GM23338 (cell line): ENCODE measurements around the gene TMEM269. TPM values are rescaled to one million over a fixed set of nuclear protein-coding genes. Genes with fewer than 3 reads are reported as not detected.

ENCODE experiments used
- ATAC-seq: fragments of 200-7000 bp; cut with Tn5 transposase; 3 replicates; pipeline ENCODE4 v1.9.1; 2020
- DNase-seq: peaks from one replicate; pipeline ENCODE4 v3.0.0-alpha.2; 2015; ENCODE audit warnings: low spot score
- H2AFZ ChIP-seq: fragments of 200-600 bp; sonication (generic); 2 replicates; pipeline ENCODE4 v1.8.0; 2016; ENCODE audit warnings: antibody characterized with exemption, mild to moderate bottlenecking, moderate library complexity
- H3F3A ChIP-seq: fragments of 200-600 bp; sonication (generic); replicated peaks from 2 replicates; pipeline ENCODE4 v1.8.0; 2017; ENCODE audit warnings: antibody characterized with exemption, mixed run types, low read depth
- H3K27ac ChIP-seq: fragments of 200-600 bp; sonication (generic); 2 replicates; pipeline ENCODE4 v1.6.1; 2016; ENCODE audit warnings: low read depth
- H3K27me3 ChIP-seq: fragments of 200-600 bp; sonication (generic); 2 replicates; pipeline ENCODE4 v1.8.0; 2016; ENCODE audit warnings: mild to moderate bottlenecking, mixed run types, moderate library complexity; ENCODE audit not compliant: insufficient read depth
- H3K36me3 ChIP-seq: fragments of 200-600 bp; sonication (generic); 2 replicates; pipeline ENCODE4 v1.8.0; 2016; ENCODE audit warnings: mild to moderate bottlenecking; ENCODE audit not compliant: insufficient read depth
- H3K4me1 ChIP-seq: fragments of 200-600 bp; sonication (generic); 2 replicates; pipeline ENCODE4 v1.8.0; 2016; ENCODE audit warnings: mild to moderate bottlenecking, moderate library complexity; ENCODE audit not compliant: insufficient read depth
- H3K4me2 ChIP-seq: fragments of 200-600 bp; sonication (generic); 2 replicates; pipeline ENCODE4 v1.7.1; 2017; ENCODE audit warnings: mixed run types
- H3K4me3 ChIP-seq: fragments of 200-600 bp; sonication (generic); 2 replicates; pipeline ENCODE4 v1.6.1; 2016; ENCODE audit warnings: mixed run types
- H3K79me2 ChIP-seq: fragments of 200-600 bp; sonication (generic); replicated peaks from 2 replicates; pipeline ENCODE4 v1.8.0; 2017; ENCODE audit warnings: mild to moderate bottlenecking; ENCODE audit not compliant: insufficient read depth
- H3K9me2 ChIP-seq: fragments of 200-600 bp; sonication (generic); 2 replicates; pipeline ENCODE4 v1.8.0; 2017; ENCODE audit not compliant: insufficient read depth
- H4K20me1 ChIP-seq: fragments of 200-600 bp; sonication (generic); replicated peaks from 2 replicates; pipeline ENCODE4 v1.8.0; 2017; ENCODE audit warnings: mild to moderate bottlenecking; ENCODE audit not compliant: insufficient read depth
- H3K27ac Mint-ChIP-seq: 2 replicates; pipeline ENCODE4 v1.8.0; 2020; ENCODE audit warnings: inconsistent platforms, mild to moderate bottlenecking, moderate library complexity, mixed read lengths
- H3K27me3 Mint-ChIP-seq: 3 replicates; pipeline ENCODE4 v1.8.0; 2022; ENCODE audit warnings: low read depth, mild to moderate bottlenecking, moderate library complexity, mixed read lengths, inconsistent platforms; ENCODE audit not compliant: insufficient read depth, poor library complexity
- H3K36me3 Mint-ChIP-seq: 3 replicates; pipeline ENCODE4 v1.8.0; 2021; ENCODE audit warnings: low read depth, mild to moderate bottlenecking, inconsistent platforms, moderate library complexity, mixed read lengths
- H3K4me1 Mint-ChIP-seq: 3 replicates; pipeline ENCODE4 v1.8.0; 2020; ENCODE audit warnings: mild to moderate bottlenecking, inconsistent platforms, mixed read lengths
- H3K4me3 Mint-ChIP-seq: 3 replicates; pipeline ENCODE4 v1.8.0; 2021; ENCODE audit warnings: moderate library complexity, mild to moderate bottlenecking, inconsistent platforms, mixed read lengths
- H3K9me3 Mint-ChIP-seq: 3 replicates; pipeline ENCODE4 v1.8.0; 2020; ENCODE audit warnings: moderate library complexity, mild to moderate bottlenecking, inconsistent platforms, mixed read lengths
- CREB1 ChIP-seq: fragments of 250-450 bp; sonication (Bioruptor Pico); IDR thresholded peaks from 2 replicates; pipeline ENCODE4 v1.5.0; 2020; ENCODE audit warnings: low read depth, mild to moderate bottlenecking, moderate library complexity
- CTCF ChIP-seq, 2 experiments: fragments of 200-600 bp in 1 of 2; sonication (generic) in 1 of 2; conservative IDR thresholded peaks; 2 replicates each; pipeline versions ENCODE4 v1.5.1 to v1.6.1; 2016 to 2017; ENCODE audit warnings: antibody characterized with exemption in 2 of 2, low read depth in 2 of 2, mild to moderate bottlenecking in 2 of 2, moderate library complexity in 1 of 2
- ETS1 ChIP-seq: IDR thresholded peaks from 2 replicates; pipeline ENCODE4 v1.6.1; 2016; ENCODE audit warnings: antibody characterized with exemption
- EZH2 ChIP-seq: fragments of 200-600 bp; sonication (generic); IDR thresholded peaks from one replicate; pipeline ENCODE4 v1.8.0; 2017; ENCODE audit warnings: antibody characterized with exemption, mild to moderate bottlenecking, low read depth; ENCODE audit not compliant: unreplicated experiment
- EZH2phosphoT487 ChIP-seq: fragments of 200-600 bp; sonication (generic); IDR thresholded peaks from one replicate; pipeline ENCODE4 v1.8.1; 2018; ENCODE audit warnings: antibody characterized with exemption; ENCODE audit not compliant: unreplicated experiment
- JUNB ChIP-seq: IDR thresholded peaks from one replicate; pipeline ENCODE4 v1.6.1; 2016; ENCODE audit warnings: antibody characterized with exemption; ENCODE audit not compliant: unreplicated experiment
- NANOG ChIP-seq: IDR thresholded peaks from 2 replicates; pipeline ENCODE4 v1.6.1; 2016; ENCODE audit warnings: antibody characterized with exemption, borderline replicate concordance
- POLR2AphosphoS5 ChIP-seq: IDR thresholded peaks from 2 replicates; pipeline ENCODE4 v1.6.1; 2016; ENCODE audit warnings: antibody characterized with exemption, low read depth
- REST ChIP-seq: IDR thresholded peaks from one replicate; pipeline ENCODE4 v1.6.1; 2018; ENCODE audit warnings: antibody characterized with exemption; ENCODE audit not compliant: unreplicated experiment
- STAT1 ChIP-seq: IDR thresholded peaks from one replicate; pipeline ENCODE4 v1.6.1; 2016; ENCODE audit warnings: antibody characterized with exemption; ENCODE audit not compliant: unreplicated experiment
- ZNF114 ChIP-seq: fragments of 250-450 bp; sonication (Bioruptor Pico); IDR thresholded peaks from 2 replicates; pipeline ENCODE4 v1.5.0; 2020; ENCODE audit warnings: mild to moderate bottlenecking, moderate library complexity
- ZNF331 ChIP-seq: fragments of 250-450 bp; sonication (Bioruptor Pico); IDR thresholded peaks from 2 replicates; pipeline ENCODE4 v1.5.0; 2020; ENCODE audit warnings: low read depth, mild to moderate bottlenecking, moderate library complexity
- ZNF462 ChIP-seq: fragments of 250-450 bp; sonication (Bioruptor Pico); IDR thresholded peaks from 2 replicates; pipeline ENCODE4 v1.5.0; 2020; ENCODE audit warnings: mild to moderate bottlenecking, moderate library complexity
- polyA plus RNA-seq: library from polyadenylated mRNA; unstranded; fragments of >200 nt; fragmentation: Nextera tagmentation; extraction: Ambion mirVana; gene quantifications from 2 replicates; pipeline ENCODE4 v1.2.1, GENCODE V29; 2016
- total RNA-seq: library from RNA; depleted of rRNA; stranded (reverse); fragments of >200 nt; shearing (Covaris generic); gene quantifications from 2 replicates; pipeline ENCODE4 v1.2.3, GENCODE V29; 2014

Gene TMEM269
- total and polyA plus RNA-seq, 2 experiments from 2014 or later = 0.31 to 0.45 TPM

- no peaks in the 10 kb centered on the region for H3F3A ChIP-seq
- Mint-ChIP-seq H3K4me1 (peaks cover 22% of the 10 kb centered on the region), H3K27me3 (peaks cover 7% of the 10 kb centered on the region), H3K36me3 (peaks cover 2% of the 10 kb centered on the region; the same call in 1 of the 3 replicates), H3K4me3 (no peak overlapping the region), H3K9me3 (no peaks in the 10 kb centered on the region), H3K27ac (no peak overlapping the region)
- peaks cover 4% of the 10 kb centered on the region; the same call in 1 of the 2 replicates for H3K4me1 ChIP-seq
- no peak for DNase-seq
- H2AFZ ChIP-seq = no peak overlapping the region
- no peaks in the 10 kb centered on the region for H3K27me3 ChIP-seq
- no peak for TF ChIP-seq REST
- TF ChIP-seq NANOG = no peak
- TF ChIP-seq ZNF462 (CRISPR knock-in tag) = no peak
- TF ChIP-seq ZNF114 (CRISPR knock-in tag) = no peak
- TF ChIP-seq EZH2phosphoT487 = no peak
- no peak for TF ChIP-seq POLR2AphosphoS5
- no peak for TF ChIP-seq CREB1 (CRISPR knock-in tag)
- no peak for TF ChIP-seq JUNB
- TF ChIP-seq ETS1 = no peak
- no peak for TF ChIP-seq EZH2
- no peak for TF ChIP-seq CTCF (conservative IDR thresholded peaks at IDR 0.05; ENCODE audit: low read depth in 2 of 2)
- TF ChIP-seq ZNF331 (CRISPR knock-in tag) = no peak
- TF ChIP-seq STAT1 = no peak
- H3K36me3 ChIP-seq = no peaks in the 10 kb centered on the region
- no peak overlapping the region for H3K4me2 ChIP-seq
- no peaks in the 10 kb centered on the region for H3K9me2 ChIP-seq
- ATAC-seq = no peak
- H3K79me2 ChIP-seq = no peaks in the 10 kb centered on the region
- H3K4me3 ChIP-seq = no peak overlapping the region
- no peak overlapping the region for H3K27ac ChIP-seq
- H4K20me1 ChIP-seq = no peaks in the 10 kb centered on the region
Measured at GRCh38 chr1:42735056-42735455, 49.7 kb upstream of the TMEM269 start.
